Measurements from ENCODE around the gene ZFC3H1.
A peak's percentile ranks its signal among the peaks of the same experiment; 100 is the strongest.

Gene ZFC3H1

GRCh38 chr12:71627438-71628002, 36.1 kb downstream of the ZFC3H1 start:
- DNase-seq (ENCODE audit: low spot score) = no peak

- DNase-seq (ENCODE audit: low spot score) = no peak
Observed at GRCh38 chr12:71626768-71627167, 36.9 kb downstream of the ZFC3H1 start.

- peak; percentile 61 for DNase-seq (ENCODE audit: low spot score)
Observed at GRCh38 chr12:71626098-71626497, 37.5 kb downstream of the ZFC3H1 start.

DNA sequence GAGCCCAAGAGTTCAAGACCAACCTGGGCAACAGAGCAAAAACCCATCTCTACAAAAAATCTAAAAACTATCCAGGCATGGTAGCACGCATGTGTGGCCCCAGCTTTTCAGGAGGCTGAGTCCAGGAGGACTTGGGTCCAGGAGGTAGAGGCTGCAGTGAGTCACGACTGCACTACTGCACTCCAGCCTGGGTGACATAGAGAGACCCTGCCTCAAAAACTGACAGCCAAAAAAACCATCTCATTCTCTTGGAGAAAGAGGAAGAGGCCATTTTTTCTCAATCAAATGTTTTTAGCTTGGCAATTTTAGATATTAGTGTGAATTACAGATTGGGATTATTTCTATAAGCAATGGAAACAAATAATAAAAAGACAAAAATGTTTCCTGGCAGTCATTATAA, 38.2 kb downstream of the ZFC3H1 start:
- no peak for DNase-seq (ENCODE audit: low spot score)

GRCh38 chr12:71621938-71622337, 41.7 kb downstream of the ZFC3H1 start:
- DNase-seq (ENCODE audit: low spot score) = no peak

GRCh38 chr12:71610031-71610795, 53.4 kb downstream of the ZFC3H1 start:
- no peak for DNase-seq (ENCODE audit: low spot score)

DNA sequence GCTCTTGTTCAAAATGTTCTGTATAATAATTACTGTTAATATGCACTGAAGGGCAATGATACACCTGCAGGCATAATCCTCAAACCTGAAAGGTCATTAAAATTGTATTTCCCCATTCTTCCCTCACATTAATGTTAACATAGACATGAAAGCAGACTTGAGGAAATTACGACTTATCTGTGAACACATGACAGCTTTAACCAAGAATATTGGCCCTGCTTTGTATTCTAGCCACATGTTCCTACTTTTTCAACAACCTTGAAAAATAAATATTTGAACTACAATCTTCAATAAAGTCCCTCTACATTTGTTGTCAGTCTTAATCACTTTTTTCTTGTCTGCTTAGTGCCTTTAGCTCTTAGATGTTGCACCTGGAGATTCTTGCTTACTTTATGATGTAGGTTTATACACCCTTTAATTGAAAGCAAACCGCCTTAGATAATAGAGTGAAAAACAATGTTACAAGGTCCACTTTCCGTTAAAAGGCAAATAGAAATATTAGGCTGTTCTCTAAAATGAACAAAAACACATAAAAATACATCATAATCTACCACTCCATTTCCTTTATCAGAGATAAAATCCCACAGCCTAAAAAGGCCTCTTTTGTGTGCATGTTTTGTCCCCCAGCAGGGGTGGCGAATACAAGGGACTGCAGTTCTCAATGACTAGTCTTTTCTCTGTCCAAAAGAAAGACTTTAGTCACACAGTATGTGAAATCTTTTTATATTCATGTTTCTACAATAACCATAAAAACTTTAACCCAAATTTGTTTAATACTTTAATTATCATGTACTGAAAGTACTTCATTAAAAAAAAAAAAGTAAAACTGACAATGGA, 55.9 kb downstream of the ZFC3H1 start:
- no peak for DNase-seq (ENCODE audit: low spot score)

DNA sequence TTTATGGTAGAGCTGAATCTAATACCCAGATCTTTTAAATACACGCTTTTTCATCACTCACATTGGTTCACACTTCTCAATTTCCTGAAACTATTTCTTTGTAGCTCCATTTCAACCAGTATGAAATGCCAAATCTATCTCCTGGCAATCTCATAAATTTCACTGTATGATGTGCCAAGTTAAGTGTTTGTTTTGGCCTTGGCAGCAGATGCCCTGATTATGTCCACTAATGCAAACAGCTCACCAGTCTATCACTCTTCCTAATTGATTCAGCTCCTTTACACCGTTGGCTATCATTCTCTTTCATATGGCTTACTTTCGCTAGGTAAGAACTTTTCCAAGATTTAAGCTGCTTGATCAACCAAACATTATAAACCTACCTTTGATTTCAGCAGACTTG, 58.6 kb downstream of the ZFC3H1 start:
- no peak for DNase-seq (ENCODE audit: low spot score)

DNA sequence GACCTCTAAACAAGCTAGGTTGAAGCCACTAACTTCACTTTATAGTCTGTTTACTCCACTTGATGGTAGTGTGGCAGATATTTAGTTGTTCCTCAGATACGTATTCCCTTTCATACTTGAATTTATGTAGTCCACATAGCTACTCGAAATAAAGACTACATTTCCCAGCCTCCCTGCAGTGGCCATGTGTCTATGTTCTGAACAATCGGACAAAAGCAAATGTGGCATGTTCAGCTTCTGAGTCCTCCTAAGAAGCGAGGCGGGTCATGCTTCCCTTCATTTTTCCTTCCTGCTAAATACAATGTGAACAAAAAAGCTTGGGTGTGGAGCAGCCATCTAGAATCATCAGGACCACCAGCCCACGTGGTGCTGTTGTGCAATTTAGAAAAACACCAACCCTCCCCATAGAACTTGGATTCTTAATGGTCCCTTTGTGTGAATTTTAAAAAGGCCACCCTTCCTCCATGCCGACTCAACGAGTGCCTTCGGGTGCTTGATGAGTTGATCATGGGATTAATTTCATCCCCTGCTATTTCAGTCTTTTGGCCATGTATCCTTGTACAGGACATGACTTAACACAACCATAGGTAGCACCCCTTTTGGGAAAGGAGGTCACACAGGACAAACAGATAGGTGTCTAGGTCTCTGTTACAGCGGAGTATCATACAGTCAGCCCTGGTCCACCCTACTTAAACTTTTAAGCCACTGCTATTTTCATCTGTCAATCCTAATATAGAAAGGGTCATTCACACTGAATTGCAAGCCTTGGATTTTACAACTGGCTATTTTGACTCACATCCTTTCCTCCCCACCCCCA, 60.7 kb downstream of the ZFC3H1 start:
- DNase-seq (ENCODE audit: low spot score) = no peak

GRCh38 chr12:71601546-71601945, 62.1 kb downstream of the ZFC3H1 start:
- DNase-seq (ENCODE audit: low spot score) = no peak

GRCh38 chr12:71599210-71599609, 64.4 kb downstream of the ZFC3H1 start:
- DNase-seq (ENCODE audit: low spot score) = no peak

DNA sequence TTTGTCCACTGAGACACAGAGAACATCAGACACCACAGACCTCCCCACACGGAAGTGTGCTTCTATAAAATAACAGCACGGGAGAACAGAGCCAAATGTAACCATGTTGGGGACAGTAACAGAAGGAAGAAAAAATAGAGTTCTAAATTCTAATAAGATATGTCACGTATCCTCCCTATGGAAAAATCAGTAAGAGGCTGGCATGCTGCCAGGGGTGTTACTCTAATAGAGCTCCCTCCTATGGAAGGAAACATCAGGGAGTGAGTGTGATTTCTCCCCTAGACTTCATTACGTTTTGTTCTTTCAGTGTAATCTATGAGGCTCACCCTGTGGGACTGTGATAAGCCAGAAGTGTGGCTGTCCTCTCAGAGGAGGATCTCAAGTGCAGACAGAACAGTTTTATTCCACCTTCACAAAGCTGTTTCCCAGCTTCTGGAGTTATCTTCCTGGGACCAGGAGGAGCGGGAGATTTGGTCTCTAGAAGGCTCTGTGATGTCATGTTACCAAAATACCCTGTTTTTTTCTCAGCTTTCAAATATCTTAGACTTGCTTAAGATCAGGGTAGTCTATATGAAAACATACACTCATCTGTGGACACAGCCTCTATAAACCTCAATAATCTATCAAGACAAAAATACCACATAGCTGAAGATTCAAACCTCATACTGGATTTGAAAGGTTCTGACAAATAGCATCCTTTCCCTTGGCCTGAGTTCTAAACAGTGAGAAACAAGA, 69.3 kb downstream of the ZFC3H1 start:
- DNase-seq (ENCODE audit: low spot score) = no peak

DNA sequence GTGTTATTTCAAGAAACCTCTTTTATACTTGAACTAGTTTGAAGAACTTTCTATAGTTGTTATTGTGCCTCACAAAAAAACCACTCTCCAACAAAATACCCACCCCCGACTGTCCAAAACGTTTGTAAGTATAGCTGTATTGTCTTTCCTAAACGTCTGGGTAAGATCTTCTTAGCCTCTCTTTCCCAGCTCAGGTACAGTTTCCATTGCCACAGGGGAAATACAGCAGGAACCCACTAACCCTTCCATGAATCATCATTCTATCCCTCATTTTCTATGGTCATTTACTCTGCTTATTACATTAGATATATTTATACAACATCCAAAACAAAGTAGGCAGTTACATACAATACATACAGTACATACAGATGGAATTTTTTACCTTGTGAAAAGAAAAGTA, 70.8 kb downstream of the ZFC3H1 start:
- DNase-seq (ENCODE audit: low spot score) = no peak

DNA sequence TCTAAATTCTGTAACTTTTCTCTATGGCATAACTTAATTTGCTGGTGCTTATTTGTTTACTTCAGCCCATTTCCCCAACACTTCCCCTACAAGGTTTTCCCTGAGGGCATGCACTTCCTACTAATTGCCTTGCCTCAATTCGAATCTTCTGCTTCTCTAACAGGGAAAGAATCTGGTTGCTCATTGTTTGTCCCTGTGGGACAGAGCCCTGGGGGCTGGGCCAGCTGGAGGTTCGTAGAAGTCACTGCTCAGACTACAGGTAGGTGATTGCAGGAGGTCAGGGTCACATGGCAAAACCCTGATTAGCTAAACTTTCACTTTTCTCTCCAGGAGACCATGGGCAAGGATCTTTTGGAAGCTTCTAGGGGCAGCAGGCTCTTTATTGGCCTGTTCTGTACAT, 72.0 kb downstream of the ZFC3H1 start:
- no peak for DNase-seq (ENCODE audit: low spot score)

- DNase-seq (ENCODE audit: low spot score) = no peak
Observed at GRCh38 chr12:71589478-71589881, 74.2 kb downstream of the ZFC3H1 start.

DNA sequence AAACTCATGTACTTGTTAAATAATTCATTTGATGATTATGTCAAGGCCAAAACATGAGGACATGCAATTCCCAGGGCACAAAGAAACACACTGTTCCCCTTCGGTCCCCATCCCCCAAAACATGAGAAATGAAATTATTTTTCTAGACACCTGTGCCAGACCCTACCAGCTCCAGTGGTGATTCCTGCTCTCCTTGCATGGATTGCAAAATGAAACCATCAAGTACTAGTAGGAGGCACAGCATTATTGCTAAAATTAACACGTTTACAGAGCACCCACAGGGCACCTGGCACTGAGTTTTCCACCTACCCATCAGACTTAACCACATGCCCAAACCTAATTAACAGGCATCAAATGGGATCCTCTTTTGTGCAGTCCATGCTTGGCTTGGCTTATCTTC, 76.6 kb downstream of the ZFC3H1 start:
- no peak for DNase-seq (ENCODE audit: low spot score)

- no peak for DNase-seq (ENCODE audit: low spot score)
Observed at GRCh38 chr12:71585218-71585617, 78.4 kb downstream of the ZFC3H1 start.

DNA sequence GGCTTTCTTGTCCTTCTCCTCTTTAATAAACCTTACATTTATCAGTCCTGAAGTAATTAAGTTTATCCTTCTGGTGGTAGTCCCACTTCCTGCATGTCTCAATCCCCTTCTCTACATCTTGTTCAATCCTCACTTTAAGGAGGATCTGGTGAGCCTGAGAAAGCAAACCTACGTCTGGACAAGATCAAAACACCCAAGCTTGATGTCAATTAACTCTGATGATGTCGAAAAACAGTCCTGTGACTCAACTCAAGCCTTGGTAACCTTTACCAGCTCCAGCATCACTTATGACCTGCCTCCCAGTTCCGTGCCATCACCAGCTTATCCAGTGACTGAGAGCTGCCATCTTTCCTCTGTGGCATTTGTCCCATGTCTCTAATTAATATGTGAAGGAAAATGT, 79.3 kb downstream of the ZFC3H1 start:
- DNase-seq (ENCODE audit: low spot score) = no peak

GRCh38 chr12:71582925-71583324, 80.7 kb downstream of the ZFC3H1 start:
- no peak for DNase-seq (ENCODE audit: low spot score)

GRCh38 chr12:71581206-71581605, 82.4 kb downstream of the ZFC3H1 start:
- no peak for DNase-seq (ENCODE audit: low spot score)

DNA sequence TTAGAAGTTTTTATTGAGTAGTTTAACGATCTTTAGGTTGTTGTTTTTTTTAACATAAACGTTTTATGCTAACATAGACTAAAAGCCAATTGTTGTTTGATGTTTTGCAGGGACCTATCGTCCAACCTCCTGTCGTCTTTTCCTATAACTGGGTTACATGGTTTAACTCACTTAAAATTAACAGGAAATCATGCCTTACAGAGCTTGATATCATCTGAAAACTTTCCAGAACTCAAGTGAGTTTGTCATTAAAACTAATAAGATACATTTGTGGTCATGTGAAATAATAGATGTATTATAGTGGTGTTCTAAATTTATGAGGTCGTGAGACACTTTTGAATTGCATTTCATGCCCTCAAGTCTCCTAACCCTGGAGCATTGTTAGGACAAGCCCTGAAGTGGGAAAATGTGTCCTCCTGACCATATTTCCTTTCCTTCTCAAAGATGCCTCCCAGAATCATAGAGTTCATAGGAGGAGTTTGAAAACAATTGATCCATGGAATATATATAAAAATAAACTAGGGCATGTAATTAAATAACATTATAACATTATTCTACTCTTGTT, 84.9 kb downstream of the ZFC3H1 start:
- no peak for DNase-seq (ENCODE audit: low spot score)

All from NAMALWA (cell line).